ENCODE data around the gene ADCY7.
A peak's percentile ranks its signal among the peaks of the same experiment; 100 is the strongest.

The ADCY7 gene

GRCh38 chr16:50244504-50245416, 21.6 kb upstream of the ADCY7 start:
- no peak for DNase-seq (ENCODE audit: low read depth)
- no peak overlapping the region; the same call in 1 of the 2 replicates for H3K4me3 ChIP-seq (ENCODE audit: low read depth, low read length)
- no peak for TF ChIP-seq CTCF (IDR thresholded peaks at IDR 0.05; ENCODE audit: low read depth, low read length, missing control alignments)

- no peak for DNase-seq (ENCODE audit: low read depth)
- H3K4me3 ChIP-seq (ENCODE audit: low read depth, low read length), result peak overlapping the region; percentile 58
- TF ChIP-seq CTCF (IDR thresholded peaks at IDR 0.05; ENCODE audit: low read depth, low read length, missing control alignments), result peak; percentile 18
These were observed 20.7 kb upstream of the ADCY7 start for GRCh38 chr16:50245417-50246298.

GRCh38 chr16:50246299-50247122, 19.8 kb upstream of the ADCY7 start:
- no peak for TF ChIP-seq CTCF (IDR thresholded peaks at IDR 0.05; ENCODE audit: low read depth, low read length, missing control alignments)
- peak overlapping the region; percentile 58 for H3K4me3 ChIP-seq (ENCODE audit: low read depth, low read length)
- DNase-seq (ENCODE audit: low read depth), result no peak

- TF ChIP-seq CTCF (IDR thresholded peaks at IDR 0.05; ENCODE audit: low read depth, low read length, missing control alignments), result no peak
- H3K4me3 ChIP-seq (ENCODE audit: low read depth, low read length), result no peak overlapping the region
- no peak for DNase-seq (ENCODE audit: low read depth)
These were observed 19.0 kb upstream of the ADCY7 start for GRCh38 chr16:50247123-50247905.

- no peak overlapping the region for H3K4me3 ChIP-seq (ENCODE audit: low read depth, low read length)
- no peak for TF ChIP-seq CTCF (IDR thresholded peaks at IDR 0.05; ENCODE audit: low read depth, low read length, missing control alignments)
- DNase-seq (ENCODE audit: low read depth), result no peak
These were observed 18.3 kb upstream of the ADCY7 start for GRCh38 chr16:50247906-50248608.

All from GM12864 (cell line).